Endothelial cell of umbilical vein (primary cell): Measurements from ENCODE around the gene SRRM3. TPM values are rescaled to one million over a fixed set of nuclear protein-coding genes. Genes with fewer than 3 reads are reported as not detected.

Experiments
- BruUV-seq: library from RNA; stranded (reverse); fragments of 400-500 nt; replicated peaks from 2 replicates; lab custom pipeline; 2021; lab: Mats Ljungman, UMichigan
- CTCF ChIA-PET: fragments of 300-600, 350-600 bp; sonication (Branson Sonifier 250); formaldehyde crosslinking; loops from one replicate; lab custom pipeline; 2021; ENCODE audit warnings: antibody characterized with exemption, inconsistent platforms; lab: Charles Lee
- POLR2A ChIA-PET: fragments of 300-600, 350-600 bp; sonication (Branson Sonifier 250); formaldehyde crosslinking; loops from one replicate; lab custom pipeline; 2021; ENCODE audit warnings: antibody characterized with exemption, inconsistent platforms; lab: Charles Lee
- DNase-seq: peaks from one replicate; pipeline ENCODE4 v3.0.0-alpha.2; 2011; ENCODE audit warnings: low read depth, low spot score
- FAIRE-seq: peaks from 2 replicates; lab custom pipeline; 2011; peaks lifted over from hg19 to GRCh38; lab: Jason Lieb, UNC
- H2AFZ ChIP-seq: 2 replicates; pipeline ENCODE4 v1.6.0; 2012; ENCODE audit warnings: low read depth, low read length, control low read depth, inconsistent platforms
- H3K27ac ChIP-seq: 2 replicates; pipeline ENCODE4 v1.5.1; 2011; ENCODE audit warnings: low read depth, mild to moderate bottlenecking, control low read depth, low read length, moderate library complexity; ENCODE audit not compliant: insufficient read depth
- H3K27me3 ChIP-seq, 2 experiments: 2 replicates each; pipeline versions ENCODE4 v1.6.0 to v1.6.1; 2011; ENCODE audit warnings: low read length in 2 of 2, mixed read lengths in 1 of 2; ENCODE audit not compliant: control insufficient read depth in 2 of 2, insufficient read depth in 2 of 2
- H3K36me3 ChIP-seq, 2 experiments: 2 replicates in 1 of 2; 3 replicates in 1 of 2; pipeline ENCODE4 v1.5.1; 2011; ENCODE audit warnings: low read length in 2 of 2, mild to moderate bottlenecking in 1 of 2, moderate library complexity in 1 of 2; ENCODE audit not compliant: control insufficient read depth in 2 of 2, insufficient read depth in 2 of 2; ENCODE audit errors: extremely low read depth in 1 of 2
- H3K4me1 ChIP-seq: 3 replicates; pipeline ENCODE4 v1.5.1; 2011; ENCODE audit warnings: mild to moderate bottlenecking, low read length; ENCODE audit not compliant: control insufficient read depth, insufficient read depth; ENCODE audit errors: extremely low read depth
- H3K4me2 ChIP-seq: 2 replicates; pipeline ENCODE4 v1.6.1; 2011; ENCODE audit warnings: low read length, control low read depth, mixed read lengths; ENCODE audit not compliant: insufficient read depth
- H3K4me3 ChIP-seq, 3 experiments: fragments of 200-600 bp in 1 of 3; sonication (generic), shearing (Covaris generic) in 1 of 3; replicated peaks in 1 of 3; 2 replicates each; pipeline ENCODE4 v1.5.1; 2011 to 2016; ENCODE audit warnings: control low read depth in 3 of 3, low read length in 3 of 3, mild to moderate bottlenecking in 2 of 3, inconsistent platforms in 1 of 3, low read depth in 1 of 3, moderate library complexity in 1 of 3; ENCODE audit not compliant: insufficient read depth in 1 of 3
- H3K79me2 ChIP-seq: 2 replicates; pipeline ENCODE4 v1.6.0; 2012; ENCODE audit warnings: low read length, inconsistent platforms; ENCODE audit not compliant: control insufficient read depth, insufficient read depth
- H3K9ac ChIP-seq: replicated peaks from 2 replicates; pipeline ENCODE3; 2011; ENCODE audit warnings: low read length, control low read depth; ENCODE audit not compliant: insufficient read depth; ENCODE audit errors: extremely low read depth
- H3K9me1 ChIP-seq: replicated peaks from 3 replicates; pipeline ENCODE4 v1.6.0; 2011; ENCODE audit warnings: mild to moderate bottlenecking, low read length; ENCODE audit not compliant: control insufficient read depth, insufficient read depth; ENCODE audit errors: extremely low read depth
- H3K9me3 ChIP-seq: replicated peaks from 2 replicates; pipeline ENCODE4 v1.5.1; 2012; ENCODE audit warnings: low read length, inconsistent platforms; ENCODE audit not compliant: control insufficient read depth, insufficient read depth
- H4K20me1 ChIP-seq: replicated peaks from 2 replicates; pipeline ENCODE3; 2011; ENCODE audit warnings: mild to moderate bottlenecking, low read length; ENCODE audit not compliant: control insufficient read depth, insufficient read depth; ENCODE audit errors: extremely low read depth
- FOS ChIP-seq: IDR thresholded peaks from 2 replicates; pipeline ENCODE4 v1.6.1; 2011; ENCODE audit warnings: mild to moderate bottlenecking, low read length, moderate library complexity, borderline replicate concordance; ENCODE audit not compliant: insufficient read depth
- JUN ChIP-seq: IDR thresholded peaks from 2 replicates; pipeline ENCODE4 v1.6.1; 2011; ENCODE audit warnings: borderline replicate concordance, low read depth; ENCODE audit not compliant: insufficient read length, insufficient read depth
- MAX ChIP-seq: IDR thresholded peaks from 2 replicates; pipeline ENCODE4 v1.6.1; 2011; ENCODE audit not compliant: insufficient read depth, insufficient read length
- dilution Hi-C: fragments of 300-500 bp; cut with MboI; formaldehyde crosslinking; loops from one replicate; pipeline ENCODE4 v1.15.0; 2019; ENCODE audit warnings: low sequenced_read_pairs; ENCODE audit not compliant: extremely low pct_ligation_motif_present
- intact Hi-C: fragments of 100-400 bp; cut with micrococcal nuclease; formaldehyde crosslinking; loops from one replicate; pipeline ENCODE4 v1.10.0; 2022
- polyA plus RNA-seq, 4 experiments: library from polyadenylated mRNA; depleted of rRNA in 3 of 4; stranded (reverse) in 3 of 4; unstranded in 1 of 4; fragments of >200 nt; gene quantifications; 2 replicates each; pipeline versions ENCODE4 v1.2.1 to v1.2.3, GENCODE V29; 2011 to 2012; ENCODE audit warnings: missing spikeins in 1 of 4
- total RNA-seq: library from RNA; stranded (reverse); gene quantifications from 2 replicates; pipeline ENCODE4 v1.2.3, GENCODE V29; 2021

The SRRM3 gene
- total and polyA plus RNA-seq, 2 donors (not counting 3 experiments of a cell fraction or from before 2014, with no cell fraction given) = 4.4 to 5.4 TPM

GRCh38 chr7:76326646-76327233, 125.0 kb downstream of the SRRM3 start:
- Histone ChIP-seq H3K27ac (peak overlapping the region; percentile 62), H3K4me2 (no peak overlapping the region), H3K36me3 (peaks cover 7 to 18% of the 10 kb centered on the region in 2 experiments), H3K79me2 (peaks cover 74% of the 10 kb centered on the region), H3K4me1 (peaks cover 9% of the 10 kb centered on the region), H3K9me1 (no peaks in the 10 kb centered on the region), H3K9ac (no peak overlapping the region), H3K4me3 (no peak overlapping the region), H3K27me3 (no peaks in the 10 kb centered on the region), H2AFZ (no peak overlapping the region), H3K9me3 (no peaks in the 10 kb centered on the region), H4K20me1 (peaks cover 6% of the 10 kb centered on the region)
- TF ChIP-seq MAX = no peak
- peak; percentile 45 for TF ChIP-seq FOS
- TF ChIP-seq JUN = peak; percentile 31
- POLR2A ChIA-PET = interaction anchor here (0.9 to 1.4 kb wide), 2 partner anchors 9 to 32 kb away, joined by 3 to 4 read pairs; partner anchors contain the start of gene YWHAG
- no TSS peak for BruUV-seq
- dilution Hi-C loops (no loop called here), intact Hi-C loops (no loop called here)
- DNase-seq (peak; percentile 72), FAIRE-seq (peak; percentile 46)
- CTCF ChIA-PET = interaction anchor here (0.5 to 1.1 kb wide), 6 partner anchors 8 to 148 kb away, joined by 3 to 5 read pairs (median 4); no protein-coding TSS in a partner anchor

DNA sequence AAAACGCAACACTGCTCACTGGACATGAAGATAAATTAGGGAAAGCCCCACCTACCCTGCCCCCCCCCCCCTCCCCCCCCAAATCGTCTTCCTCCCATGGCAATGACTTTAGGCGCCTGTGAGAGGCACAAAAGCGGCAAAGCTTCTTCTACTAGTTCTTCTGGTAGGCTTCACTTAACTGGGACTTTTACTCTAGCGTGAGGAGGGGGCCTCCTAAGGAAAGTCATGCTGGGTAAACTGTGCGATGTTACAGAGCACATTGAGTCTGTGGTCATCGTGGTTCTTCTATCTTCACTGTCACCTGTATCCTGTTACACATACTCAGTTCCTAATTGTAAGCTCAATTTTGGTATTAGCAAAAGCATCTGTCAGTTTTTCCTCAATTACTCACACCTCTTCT, 125.9 kb downstream of the SRRM3 start:
- DNase-seq (peak; percentile 56), FAIRE-seq (no peak)
- peaks cover 7 to 20% of the 10 kb centered on the region in 2 experiments for H3K36me3 ChIP-seq
- intact Hi-C loops (no loop called here), dilution Hi-C loops (no loop called here)
- no peak overlapping the region for H2AFZ ChIP-seq
- no peak overlapping the region for H3K9ac ChIP-seq
- TF ChIP-seq MAX (no peak), JUN (peak; percentile 54)
- H3K4me1 ChIP-seq = peaks cover 9% of the 10 kb centered on the region
- H4K20me1 ChIP-seq = peaks cover 8% of the 10 kb centered on the region
- CTCF ChIA-PET = interaction anchor here (1.3 kb wide), 1 partner anchor 9 kb away, joined by 7 read pairs; no protein-coding TSS in a partner anchor
- H3K4me3 ChIP-seq = no peak overlapping the region
- no peaks in the 10 kb centered on the region for H3K27me3 ChIP-seq
- no peak overlapping the region for H3K27ac ChIP-seq
- POLR2A ChIA-PET = interaction anchor here (0.6 kb wide), 1 partner anchor 23 kb away, joined by 4 read pairs; no protein-coding TSS in a partner anchor
- no peaks in the 10 kb centered on the region for H3K9me3 ChIP-seq
- BruUV-seq = no TSS peak
- H3K79me2 ChIP-seq = peaks cover 83% of the 10 kb centered on the region
- no peaks in the 10 kb centered on the region for H3K9me1 ChIP-seq
- no peak overlapping the region for H3K4me2 ChIP-seq
